GM19455 (cell line): ENCODE results near the gene ADCY6.

Experiments used
- ATAC-seq: cut with Tn5 transposase; IDR thresholded peaks from one replicate; pipeline ENCODE4 v1.9.1; 2021; ENCODE audit not compliant: unreplicated experiment

The ADCY6 gene

GRCh38 chr12:48816143-48816854 is 27.4 kb upstream of the ADCY6 start:
- no peak for ATAC-seq

- ATAC-seq, result peak; percentile 36
Measured at GRCh38 chr12:48815126-48816110, 26.5 kb upstream of the ADCY6 start.

GRCh38 chr12:48814262-48815125 is 25.6 kb upstream of the ADCY6 start:
- peak; percentile 73 for ATAC-seq

GRCh38 chr12:48813465-48814261 is 24.8 kb upstream of the ADCY6 start:
- no peak for ATAC-seq

GRCh38 chr12:48812389-48812788 is 23.5 kb upstream of the ADCY6 start:
- no peak for ATAC-seq

- no peak for ATAC-seq
Measured at GRCh38 chr12:48811437-48812090, 22.7 kb upstream of the ADCY6 start.

- ATAC-seq, result no peak
Measured at GRCh38 chr12:48810903-48811431, 22.1 kb upstream of the ADCY6 start.

GRCh38 chr12:48807981-48808380 is 19.1 kb upstream of the ADCY6 start:
- no peak for ATAC-seq

GRCh38 chr12:48803675-48804074 is 14.8 kb upstream of the ADCY6 start:
- no peak for ATAC-seq

- ATAC-seq, result no peak
Measured at GRCh38 chr12:48800971-48801370, 12.1 kb upstream of the ADCY6 start.

GRCh38 chr12:48800457-48800856 is 11.6 kb upstream of the ADCY6 start:
- no peak for ATAC-seq

GRCh38 chr12:48796976-48797375 is 8.1 kb upstream of the ADCY6 start:
- ATAC-seq, result no peak

GRCh38 chr12:48795550-48796455 is 6.9 kb upstream of the ADCY6 start:
- no peak for ATAC-seq

- ATAC-seq, result no peak
Measured at GRCh38 chr12:48794870-48795269, 6.0 kb upstream of the ADCY6 start.

GRCh38 chr12:48793696-48794095 is 4.8 kb upstream of the ADCY6 start:
- no peak for ATAC-seq

GRCh38 chr12:48789858-48790326 is 1.0 kb upstream of the ADCY6 start:
- ATAC-seq, result no peak

- no peak for ATAC-seq
Measured at GRCh38 chr12:48788524-48788853, 400 bp downstream of the ADCY6 start.

- no peak for ATAC-seq
Measured at GRCh38 chr12:48787791-48788523, 932 bp downstream of the ADCY6 start.
